PC-3 (cell line): ENCODE measurements around the gene PBX3. TPM values are rescaled to one million over a fixed set of nuclear protein-coding genes. Genes with fewer than 3 reads are reported as not detected.
A peak's percentile ranks its signal among the peaks of the same experiment; 100 is the strongest.

Experiments
- ATAC-seq: fragments of 200-7000 bp; cut with Tn5 transposase; 2 replicates; pipeline ENCODE4 v1.9.1; 2020; ENCODE audit warnings: mild to moderate bottlenecking, moderate library complexity
- BruUV-seq: library from RNA; stranded (reverse); fragments of 400-500 nt; replicated peaks from 2 replicates; lab custom pipeline; 2021; lab: Mats Ljungman, UMichigan
- CTCF ChIA-PET: fragments of 300-600 bp; sonication (Branson Sonifier 250); formaldehyde crosslinking; loops from one replicate; lab custom pipeline; 2022; ENCODE audit warnings: antibody characterized with exemption; lab: Charles Lee
- POLR2A ChIA-PET: fragments of 300-600 bp; sonication (Branson Sonifier 250); formaldehyde crosslinking; loops from one replicate; lab custom pipeline; 2022; ENCODE audit warnings: antibody characterized with exemption; ENCODE audit not compliant: unreplicated experiment; lab: Charles Lee
- DNase-seq: peaks from one replicate; pipeline ENCODE4 v3.0.0-alpha.2; 2015
- H2AFZ ChIP-seq: fragments of 300-600 bp; sonication (generic); 2 replicates; pipeline ENCODE4 v1.6.0; 2016; ENCODE audit warnings: antibody characterized with exemption, low read length
- H3F3A ChIP-seq: fragments of 300-600 bp; sonication (generic); one replicate; pipeline ENCODE4 v1.6.0; 2017; ENCODE audit warnings: antibody characterized with exemption, low read length, control low read depth, mild to moderate bottlenecking; ENCODE audit not compliant: unreplicated experiment
- H3K27ac ChIP-seq: fragments of 300-600 bp; sonication (generic); 2 replicates; pipeline ENCODE4 v1.5.1; 2016; ENCODE audit warnings: mild to moderate bottlenecking, low read length
- H3K27me3 ChIP-seq: fragments of 300-600 bp; sonication (generic); 2 replicates; pipeline ENCODE4 v1.6.1; 2016; ENCODE audit warnings: low read length, mixed read lengths
- H3K36me3 ChIP-seq: fragments of 300-600 bp; sonication (generic); 2 replicates; pipeline ENCODE4 v1.6.1; 2016; ENCODE audit warnings: low read depth, mixed run types, low read length, mixed read lengths
- H3K4me1 ChIP-seq: fragments of 300-600 bp; sonication (generic); 2 replicates; pipeline ENCODE4 v1.5.1; 2016; ENCODE audit warnings: low read length; ENCODE audit not compliant: insufficient read depth
- H3K4me2 ChIP-seq: fragments of 300-600 bp; sonication (generic); 2 replicates; pipeline ENCODE4 v1.6.0; 2016; ENCODE audit warnings: low read length
- H3K4me3 ChIP-seq: fragments of 300-600 bp; sonication (generic); 2 replicates; pipeline ENCODE4 v1.5.1; 2016; ENCODE audit warnings: mild to moderate bottlenecking, low read length, mixed read lengths
- H3K79me2 ChIP-seq: fragments of 300-600 bp; sonication (generic); 2 replicates; pipeline ENCODE4 v1.6.1; 2017; ENCODE audit warnings: low read length, mixed read lengths
- H3K9ac ChIP-seq: fragments of 300-600 bp; sonication (generic); 2 replicates; pipeline ENCODE4 v1.6.0; 2016; ENCODE audit warnings: mild to moderate bottlenecking, low read length
- H3K9me2 ChIP-seq: fragments of 300-600 bp; sonication (generic); replicated peaks from 2 replicates; pipeline ENCODE4 v1.6.1; 2016; ENCODE audit warnings: mixed run types, low read length, mixed read lengths
- H3K9me3 ChIP-seq: fragments of 300-600 bp; sonication (generic); 2 replicates; pipeline ENCODE4 v1.6.1; 2016; ENCODE audit warnings: low read length, mixed read lengths
- H4K20me1 ChIP-seq: fragments of 300-600 bp; sonication (generic); 2 replicates; pipeline ENCODE4 v1.6.1; 2016; ENCODE audit warnings: low read length, mixed read lengths
- EZH2 ChIP-seq: fragments of 300-600 bp; sonication (generic); IDR thresholded peaks from one replicate; pipeline ENCODE4 v1.6.1; 2017; ENCODE audit warnings: antibody characterized with exemption, mild to moderate bottlenecking, low read length; ENCODE audit not compliant: unreplicated experiment
- EZH2phosphoT487 ChIP-seq: fragments of 300-600 bp; sonication (generic); IDR thresholded peaks from 2 replicates; pipeline ENCODE4 v1.6.1; 2018; ENCODE audit warnings: mild to moderate bottlenecking, antibody characterized with exemption, low read length, borderline replicate concordance
- intact Hi-C: fragments of 100-400 bp; cut with micrococcal nuclease; formaldehyde crosslinking; loops from 2 replicates; pipeline ENCODE4 v1.9.0; 2023
- total RNA-seq: library from RNA; depleted of rRNA; stranded (reverse); fragments of >200 nt; gene quantifications from 2 replicates; pipeline ENCODE4 v1.2.3, GENCODE V29; 2014
- TF ChIP-seq, protein P1 (sequence below): fragments of 300-600 bp; sonication (generic); conservative IDR thresholded peaks from 2 replicates; pipeline ENCODE4 v1.5.1; 2017; ENCODE audit warnings: antibody characterized with exemption, low read depth, mild to moderate bottlenecking, low read length

PBX3 gene
- total RNA-seq, 1 experiment from 2014 or later = 35.5 TPM

DNA sequence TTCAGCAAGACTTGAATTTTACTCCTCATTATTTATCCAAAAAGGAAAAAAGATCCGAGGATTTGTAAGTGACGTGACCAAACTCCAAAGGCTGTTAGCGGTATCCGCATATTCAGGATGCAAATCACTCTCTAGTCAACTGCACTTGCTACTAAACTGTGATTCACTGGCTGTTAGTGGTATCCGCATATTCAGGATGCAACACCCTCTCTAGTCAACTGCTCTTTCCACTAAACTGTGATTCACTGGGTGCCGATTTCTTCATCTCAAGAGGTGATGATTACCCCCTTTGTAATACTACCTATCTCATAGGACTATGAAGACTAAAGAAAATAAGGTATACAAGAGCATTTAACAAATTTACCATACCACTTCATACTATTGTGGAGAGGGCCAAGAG lies 45.8 kb upstream of the PBX3 start:
- CTCF ChIA-PET = no interaction called here
- Histone ChIP-seq H4K20me1 (no peaks in the 10 kb centered on the region), H3K9me2 (no peaks in the 10 kb centered on the region), H3K4me1 (peaks cover 14% of the 10 kb centered on the region), H3K79me2 (peaks cover 90% of the 10 kb centered on the region), H3K36me3 (no peaks in the 10 kb centered on the region), H3K27ac (no peak overlapping the region), H3K9me3 (no peaks in the 10 kb centered on the region), H3K4me2 (no peak overlapping the region), H3K9ac (no peak overlapping the region), H3F3A (no peaks in the 10 kb centered on the region), H3K4me3 (no peak overlapping the region), H2AFZ (no peak overlapping the region), H3K27me3 (no peaks in the 10 kb centered on the region)
- peak; percentile 11 for DNase-seq
- no TSS peak for BruUV-seq
- POLR2A ChIA-PET = no interaction called here
- no peak for TF ChIP-seq EZH2
- TF ChIP-seq, protein P1, sequence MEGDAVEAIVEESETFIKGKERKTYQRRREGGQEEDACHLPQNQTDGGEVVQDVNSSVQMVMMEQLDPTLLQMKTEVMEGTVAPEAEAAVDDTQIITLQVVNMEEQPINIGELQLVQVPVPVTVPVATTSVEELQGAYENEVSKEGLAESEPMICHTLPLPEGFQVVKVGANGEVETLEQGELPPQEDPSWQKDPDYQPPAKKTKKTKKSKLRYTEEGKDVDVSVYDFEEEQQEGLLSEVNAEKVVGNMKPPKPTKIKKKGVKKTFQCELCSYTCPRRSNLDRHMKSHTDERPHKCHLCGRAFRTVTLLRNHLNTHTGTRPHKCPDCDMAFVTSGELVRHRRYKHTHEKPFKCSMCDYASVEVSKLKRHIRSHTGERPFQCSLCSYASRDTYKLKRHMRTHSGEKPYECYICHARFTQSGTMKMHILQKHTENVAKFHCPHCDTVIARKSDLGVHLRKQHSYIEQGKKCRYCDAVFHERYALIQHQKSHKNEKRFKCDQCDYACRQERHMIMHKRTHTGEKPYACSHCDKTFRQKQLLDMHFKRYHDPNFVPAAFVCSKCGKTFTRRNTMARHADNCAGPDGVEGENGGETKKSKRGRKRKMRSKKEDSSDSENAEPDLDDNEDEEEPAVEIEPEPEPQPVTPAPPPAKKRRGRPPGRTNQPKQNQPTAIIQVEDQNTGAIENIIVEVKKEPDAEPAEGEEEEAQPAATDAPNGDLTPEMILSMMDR = no peak
- TF ChIP-seq EZH2phosphoT487 = no peak
- intact Hi-C loops = no loop called here
- ATAC-seq = peak; percentile 90

DNA sequence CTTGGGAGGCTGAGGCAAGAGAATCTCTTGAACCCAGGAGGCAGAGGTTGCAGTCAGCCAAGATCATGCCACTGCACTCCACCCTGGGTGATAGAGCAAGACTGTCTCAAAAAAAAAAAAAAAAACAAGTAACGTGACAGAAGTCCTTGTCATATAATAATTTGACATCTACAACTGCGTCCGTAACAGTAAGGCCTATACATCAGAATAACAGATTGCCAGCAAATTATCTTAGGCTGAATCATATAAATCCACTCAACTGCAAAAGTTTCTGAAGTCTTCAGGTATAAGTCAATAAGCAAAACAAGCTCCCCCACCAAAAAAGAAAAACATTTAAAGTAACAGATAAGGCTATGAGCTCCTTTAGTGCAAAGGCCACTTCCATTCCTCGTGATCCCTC lies 43.5 kb upstream of the PBX3 start:
- Histone ChIP-seq H3F3A (no peaks in the 10 kb centered on the region), H3K4me2 (no peak overlapping the region), H3K79me2 (peaks cover 83% of the 10 kb centered on the region), H3K4me1 (peaks cover 19% of the 10 kb centered on the region), H4K20me1 (no peaks in the 10 kb centered on the region), H3K9ac (no peak overlapping the region), H3K9me3 (no peaks in the 10 kb centered on the region), H3K36me3 (no peaks in the 10 kb centered on the region), H3K4me3 (no peak overlapping the region), H3K27me3 (no peaks in the 10 kb centered on the region), H3K27ac (no peak overlapping the region), H3K9me2 (no peaks in the 10 kb centered on the region), H2AFZ (no peak overlapping the region)
- DNase-seq = no peak
- ChIA-PET CTCF (no interaction called here), POLR2A (no interaction called here)
- no peak for ATAC-seq
- no TSS peak for BruUV-seq
- TF ChIP-seq, protein P1 = no peak
- TF ChIP-seq EZH2phosphoT487 (no peak), EZH2 (no peak)
- intact Hi-C loops = no loop called here

DNA sequence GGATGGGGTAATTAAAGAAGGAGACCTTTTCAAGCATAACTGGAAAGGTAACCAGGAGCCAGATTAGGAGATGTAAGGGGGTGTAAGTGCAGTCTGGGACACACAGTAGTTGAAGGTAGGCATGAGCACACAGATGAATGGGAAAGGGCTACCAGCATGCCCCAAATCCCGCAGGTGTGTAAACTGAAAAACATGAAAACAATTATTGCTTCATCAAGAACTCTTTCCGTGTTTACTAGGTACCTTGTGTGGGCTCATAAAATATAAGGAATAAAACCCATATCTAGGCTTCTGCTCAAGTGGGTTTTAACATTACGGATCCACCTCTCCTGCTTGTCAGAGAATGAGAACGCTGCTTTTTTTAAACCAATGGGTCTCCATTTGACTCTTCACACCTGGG lies 41.3 kb upstream of the PBX3 start:
- no TSS peak for BruUV-seq
- no peak overlapping the region for H3K27ac ChIP-seq
- H3K36me3 ChIP-seq = no peaks in the 10 kb centered on the region
- POLR2A ChIA-PET = interaction anchor here (0.5 kb wide), 1 partner anchor 376 kb away, joined by 4 read pairs; no protein-coding TSS in a partner anchor
- CTCF ChIA-PET = no interaction called here
- no peaks in the 10 kb centered on the region for H3F3A ChIP-seq
- peaks cover 19% of the 10 kb centered on the region for H3K4me1 ChIP-seq
- peak overlapping the region; percentile 96 for H3K9ac ChIP-seq
- H3K9me3 ChIP-seq = no peaks in the 10 kb centered on the region
- DNase-seq (no peak), ATAC-seq (no peak)
- H3K9me2 ChIP-seq = no peaks in the 10 kb centered on the region
- no peaks in the 10 kb centered on the region for H3K27me3 ChIP-seq
- H4K20me1 ChIP-seq = no peaks in the 10 kb centered on the region
- intact Hi-C loops = no loop called here
- H3K4me2 ChIP-seq = peak overlapping the region; percentile 96
- peak overlapping the region; percentile 95 for H3K4me3 ChIP-seq
- TF ChIP-seq EZH2 (no peak), EZH2phosphoT487 (no peak)
- TF ChIP-seq, protein P1 = no peak
- H3K79me2 ChIP-seq = peaks cover 61% of the 10 kb centered on the region
- H2AFZ ChIP-seq = no peak overlapping the region
